Testis (tissue), 3 donors: ENCODE measurements around the gene NOC2L. TPM values are rescaled to one million over a fixed set of nuclear protein-coding genes. Genes with fewer than 3 reads are reported as not detected.

Experiments
- DNase-seq: peaks from one replicate; pipeline ENCODE4 v3.0.0-alpha.2; 2019
- H3K27ac ChIP-seq, 2 donors: fragments of 200-600 bp; sonication (generic); one replicate each; pipeline ENCODE4 v1.5.1; 2019
- H3K27me3 ChIP-seq: fragments of 200-600 bp; sonication (generic); one replicate; pipeline ENCODE4 v1.5.1; 2019
- H3K36me3 ChIP-seq: fragments of 200-600 bp; sonication (generic); one replicate; pipeline ENCODE4 v1.5.1; 2017; ENCODE audit warnings: low read depth; ENCODE audit errors: missing control alignments
- H3K4me1 ChIP-seq: fragments of 200-600 bp; sonication (generic); one replicate; pipeline ENCODE4 v1.5.1; 2019
- H3K4me3 ChIP-seq, 2 donors: fragments of 200-600 bp; sonication (generic); one replicate each; pipeline ENCODE4 v1.5.1; 2017 to 2019
- H3K9me3 ChIP-seq: fragments of 200-600 bp; sonication (generic); one replicate; pipeline ENCODE4 v1.5.1; 2017
- CTCF ChIP-seq, 3 experiments: fragments of 450-650 bp in 2 of 3; fragments of 200-600 bp in 1 of 3; sonication (generic) in 1 of 3; IDR thresholded peaks; one replicate each; pipeline ENCODE4 v1.5.1; 2016 to 2019; ENCODE audit warnings: antibody characterized with exemption in 3 of 3, mild to moderate bottlenecking in 2 of 3, moderate library complexity in 1 of 3
- POLR2A ChIP-seq: fragments of 450-650 bp; IDR thresholded peaks from one replicate; pipeline ENCODE4 v1.6.1; 2017; ENCODE audit warnings: antibody characterized with exemption, mild to moderate bottlenecking, moderate library complexity
- WGBS, 2 donors: methylation state at CpG; one replicate each; pipeline ENCODE4 v1.1.5; 2018; 5-methylcytosine and 5-hydroxymethylcytosine counted together
- intact Hi-C: fragments of 100-400 bp; cut with DNase I; formaldehyde crosslinking; loops from one replicate; pipeline ENCODE4 v1.15.1; 2023; ENCODE audit warnings: low total_unique reads
- polyA plus RNA-seq: library from polyadenylated mRNA; stranded (reverse); fragments of 350-450 nt; fragmentation: Illumina TruSeq; extraction: RNeasy Lipid Tissue Mini Kit (QIAGEN cat#74804); gene quantifications from one replicate; pipeline ENCODE4 v1.2.3, GENCODE V29; 2014; ENCODE audit warnings: low read depth, low replicate concordance; ENCODE audit not compliant: insufficient read depth
- total RNA-seq, 2 donors: library from RNA; depleted of rRNA; stranded (reverse); fragments of >200 nt; gene quantifications; one replicate each; pipeline ENCODE4 v1.2.3, GENCODE V29; 2016

NOC2L gene
- total and polyA plus RNA-seq, 3 donors from 2014 or later = 78.3 to 94.0 (median 82.5) TPM

GRCh38 chr1:969260-969855 lies 10.3 kb upstream of the NOC2L start:
- no peaks in the 10 kb centered on the region for H3K27me3 ChIP-seq

GRCh38 chr1:967466-968343 lies 8.6 kb upstream of the NOC2L start:
- Histone ChIP-seq H3K27me3 (no peaks in the 10 kb centered on the region), H3K4me1 (peaks cover 5% of the 10 kb centered on the region), H3K27ac (no peak overlapping the region), H3K36me3 (no peaks in the 10 kb centered on the region), H3K4me3 (no peak overlapping the region), H3K9me3 (no peaks in the 10 kb centered on the region)
- TF ChIP-seq POLR2A (no peak), CTCF (IDR thresholded peaks at IDR 0.05) (no peak)
- 76 to 93% methylated on average over 3 to 22 of the region's 23 CpGs for WGBS, 2 donors
- no peak for DNase-seq
- intact Hi-C loops = no loop called here

More at GRCh38 chr1:969260-969855, 10.3 kb upstream of the NOC2L start:
- Histone ChIP-seq H3K4me3 (no peak overlapping the region), H3K27ac (no peak overlapping the region), H3K4me1 (peaks cover 5% of the 10 kb centered on the region), H3K9me3 (no peaks in the 10 kb centered on the region), H3K36me3 (no peaks in the 10 kb centered on the region)
- DNase-seq = no peak
- 72 to 77% methylated on average over 15 of the region's 15 CpGs for WGBS, 2 donors
- TF ChIP-seq POLR2A = no peak
- TF ChIP-seq CTCF (IDR thresholded peaks at IDR 0.05) = no peak
- intact Hi-C loops = no loop called here

DNA sequence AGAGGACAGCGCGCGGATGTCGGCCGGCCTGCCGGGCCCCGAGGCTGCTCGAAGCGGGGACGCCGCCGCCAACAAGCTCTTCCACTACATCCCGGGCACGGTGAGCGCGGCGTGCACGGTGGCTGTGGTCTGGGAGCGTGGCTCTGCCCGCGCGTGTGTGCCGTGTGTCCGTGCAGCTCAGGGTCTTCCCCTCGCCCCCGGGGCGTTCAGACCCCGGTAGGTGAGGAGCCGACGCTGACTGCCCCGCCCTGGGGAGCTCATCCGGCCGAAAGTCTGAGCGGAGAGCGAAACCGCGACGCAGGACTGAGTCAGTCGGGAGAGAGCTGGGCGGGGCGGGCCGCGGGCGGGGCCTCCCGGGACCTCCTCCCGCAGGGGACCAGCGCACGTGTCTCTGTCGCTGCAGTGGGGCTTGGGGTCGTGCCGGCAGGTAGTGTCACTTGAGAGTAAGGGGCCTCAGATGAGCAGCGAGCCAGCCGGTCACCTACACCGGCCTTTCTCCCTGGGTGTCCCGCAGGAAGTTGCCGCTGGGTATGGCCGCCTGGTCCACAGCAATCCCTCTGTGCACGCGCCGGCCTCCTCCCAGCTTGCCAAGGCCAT lies 7.7 kb upstream of the NOC2L start:
- H3K27ac ChIP-seq = peak overlapping the region in 1 of 2 donors; percentile 24
- TF ChIP-seq POLR2A (no peak), CTCF (IDR thresholded peaks at IDR 0.05) (no peak)
- intact Hi-C loops = no loop called here
- no peaks in the 10 kb centered on the region for H3K27me3 ChIP-seq
- peaks cover 5% of the 10 kb centered on the region for H3K4me1 ChIP-seq
- H3K9me3 ChIP-seq = no peaks in the 10 kb centered on the region
- peak; percentile 70 for DNase-seq
- WGBS, 2 donors = 31 to 56% methylated on average over 23 to 60 of the region's 60 CpGs
- peak overlapping the region; percentile 31 to 54 for H3K4me3 ChIP-seq
- H3K36me3 ChIP-seq = no peaks in the 10 kb centered on the region

DNA sequence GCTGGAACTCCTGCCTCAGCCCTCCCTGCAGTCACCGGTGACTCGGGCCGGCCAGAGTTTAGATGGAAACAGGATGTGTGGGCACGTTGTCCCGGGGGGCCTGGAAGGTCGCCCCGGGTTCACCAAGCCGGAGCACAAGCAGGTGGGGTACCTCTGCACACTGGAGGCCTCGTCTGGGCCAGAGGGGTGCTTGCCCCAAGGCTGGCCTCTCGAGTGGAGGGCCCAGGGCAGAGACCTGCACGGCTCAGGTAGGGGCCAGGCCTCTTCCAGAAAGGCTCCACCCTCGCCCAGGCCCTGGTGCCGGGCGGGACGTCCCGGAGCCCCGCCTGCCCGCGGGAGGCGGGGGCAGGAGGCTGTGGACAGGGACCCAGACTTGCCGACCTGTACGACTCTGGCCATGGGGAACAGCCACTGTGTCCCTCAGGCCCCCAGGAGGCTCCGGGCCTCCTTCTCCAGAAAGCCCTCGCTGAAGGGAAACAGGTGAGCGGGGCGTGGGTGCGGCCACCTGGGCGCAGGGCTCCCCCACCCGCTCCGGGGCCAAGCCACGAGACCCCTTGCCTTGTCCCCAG lies 7.2 kb upstream of the NOC2L start, which contains the start of gene PLEKHN1:
Gene PLEKHN1 (plus strand): TSS at position 348 of the 569 bp plus-strand sequence. CDS start 50 bp downstream, at position 398.
- DNase-seq = no peak

More for the DNA sequence above, 7.2 kb upstream of the NOC2L start, which contains the start of gene PLEKHN1:
- H3K36me3 ChIP-seq = no peaks in the 10 kb centered on the region
- peaks cover 5% of the 10 kb centered on the region for H3K4me1 ChIP-seq
- peak within 1 kb of the TSS; percentile 31 to 54 for H3K4me3 ChIP-seq
- intact Hi-C loops = no loop called here
- WGBS, 2 donors = 0 to 39% methylated on average over 1 to 25 of the region's 31 CpGs
- H3K9me3 ChIP-seq = no peaks in the 10 kb centered on the region
- TF ChIP-seq CTCF (IDR thresholded peaks at IDR 0.05) = no peak
- TF ChIP-seq POLR2A = no peak
- H3K27ac ChIP-seq = peak within 1 kb of the TSS in 1 of 2 donors; percentile 24
- H3K27me3 ChIP-seq = no peaks in the 10 kb centered on the region
